Neural crest cell (in vitro differentiated cells): ENCODE results near the gene ASB5. TPM values are rescaled to one million over a fixed set of nuclear protein-coding genes. Genes with fewer than 3 reads are reported as not detected.

Experiments
- DNase-seq: peaks from one replicate; pipeline ENCODE4 v3.0.0; 2021; ENCODE audit warnings: low read depth, mixed read lengths, low spot score
- H3K27ac Mint-ChIP-seq: one replicate; pipeline ENCODE4 v1.8.0; 2021; ENCODE audit warnings: mild to moderate bottlenecking, mixed read lengths; ENCODE audit not compliant: unreplicated experiment
- H3K27me3 Mint-ChIP-seq: 2 replicates; pipeline ENCODE4 v1.8.0; 2021; ENCODE audit warnings: low read depth, mild to moderate bottlenecking, mixed read lengths
- H3K36me3 Mint-ChIP-seq: 2 replicates; pipeline ENCODE4 v1.8.0; 2021; ENCODE audit warnings: low read depth, mild to moderate bottlenecking, mixed read lengths
- H3K4me1 Mint-ChIP-seq: 2 replicates; pipeline ENCODE4 v1.8.0; 2021; ENCODE audit warnings: mixed read lengths
- H3K4me3 Mint-ChIP-seq: one replicate; pipeline ENCODE4 v1.8.0; 2021; ENCODE audit warnings: mild to moderate bottlenecking, mixed read lengths
- H3K9me3 Mint-ChIP-seq: 2 replicates; pipeline ENCODE4 v1.8.0; 2021; ENCODE audit warnings: mixed read lengths
- CTCF ChIP-seq: fragments of 200-600 bp; sonication (generic); conservative IDR thresholded peaks from 2 replicates; pipeline ENCODE4 v1.5.0; 2021; ENCODE audit warnings: antibody characterized with exemption, mild to moderate bottlenecking
- total RNA-seq: library from RNA; stranded (reverse); gene quantifications from 2 replicates; pipeline ENCODE4 v1.2.1, GENCODE V29; 2021

ASB5 gene
- total RNA-seq, 1 donor from 2014 or later, result not detected

GRCh38 chr4:176187624-176188023, 81.4 kb downstream of the ASB5 start:
- no peak overlapping the region for H3K4me3 Mint-ChIP-seq
- no peaks in the 10 kb centered on the region for H3K4me1 Mint-ChIP-seq
- no peaks in the 10 kb centered on the region for H3K36me3 Mint-ChIP-seq
- no peaks in the 10 kb centered on the region for H3K9me3 Mint-ChIP-seq
- TF ChIP-seq CTCF, result no peak
- DNase-seq, result no peak
- H3K27me3 Mint-ChIP-seq, result peaks cover 2% of the 10 kb centered on the region
- no peak overlapping the region for H3K27ac Mint-ChIP-seq

GRCh38 chr4:176186671-176187395, 82.2 kb downstream of the ASB5 start:
- Mint-ChIP-seq H3K27me3 (peaks cover 2% of the 10 kb centered on the region), H3K9me3 (no peaks in the 10 kb centered on the region), H3K36me3 (no peaks in the 10 kb centered on the region), H3K27ac (no peak overlapping the region), H3K4me3 (no peak overlapping the region), H3K4me1 (no peaks in the 10 kb centered on the region)
- no peak for DNase-seq
- TF ChIP-seq CTCF, result no peak

GRCh38 chr4:176186067-176186466, 83.0 kb downstream of the ASB5 start:
- Mint-ChIP-seq H3K27ac (no peak overlapping the region), H3K4me3 (no peak overlapping the region)

GRCh38 chr4:176185051-176185450, 84.0 kb downstream of the ASB5 start:
- no peak overlapping the region for H3K27ac Mint-ChIP-seq
- no peaks in the 10 kb centered on the region for H3K9me3 Mint-ChIP-seq
- H3K4me1 Mint-ChIP-seq, result no peaks in the 10 kb centered on the region
- H3K27me3 Mint-ChIP-seq, result no peaks in the 10 kb centered on the region
- H3K36me3 Mint-ChIP-seq, result no peaks in the 10 kb centered on the region
- no peak for DNase-seq
- TF ChIP-seq CTCF, result no peak
- H3K4me3 Mint-ChIP-seq, result no peak overlapping the region

More at GRCh38 chr4:176186067-176186466, 83.0 kb downstream of the ASB5 start:
- Mint-ChIP-seq H3K27me3 (no peaks in the 10 kb centered on the region), H3K9me3 (no peaks in the 10 kb centered on the region), H3K4me1 (no peaks in the 10 kb centered on the region), H3K36me3 (no peaks in the 10 kb centered on the region)
- DNase-seq, result no peak
- no peak for TF ChIP-seq CTCF

Other genes starting within 250 kb of the ASB5 start
- 8.7 and 10.5 TPM in 2 replicates for gene WDR17, start 203.4 kb downstream of the ASB5 start, total RNA-seq
- 0.44 TPM in 1 of 2 replicates, not detected in the other for gene SPATA4, start 73.6 kb downstream of the ASB5 start, total RNA-seq
- gene SPCS3, start 50.7 kb upstream of the ASB5 start, total RNA-seq, result 97.9 and 108 TPM in 2 replicates